ENCODE data around the gene SF3B3.

- TF ChIP-seq POLR2A (IDR thresholded peaks at IDR 0.05) (no peak), CTCF (IDR thresholded peaks at IDR 0.05) (no peak)
These were observed 47.2 kb upstream of the SF3B3 start for GRCh38 chr16:70476272-70477020.
